ENCODE results near the gene NUDT6. TPM values are rescaled to one million over a fixed set of nuclear protein-coding genes. Genes with fewer than 3 reads are reported as not detected.

Gene NUDT6
- total RNA-seq, 1 donor from 2014 or later = 13.5 TPM

DNA sequence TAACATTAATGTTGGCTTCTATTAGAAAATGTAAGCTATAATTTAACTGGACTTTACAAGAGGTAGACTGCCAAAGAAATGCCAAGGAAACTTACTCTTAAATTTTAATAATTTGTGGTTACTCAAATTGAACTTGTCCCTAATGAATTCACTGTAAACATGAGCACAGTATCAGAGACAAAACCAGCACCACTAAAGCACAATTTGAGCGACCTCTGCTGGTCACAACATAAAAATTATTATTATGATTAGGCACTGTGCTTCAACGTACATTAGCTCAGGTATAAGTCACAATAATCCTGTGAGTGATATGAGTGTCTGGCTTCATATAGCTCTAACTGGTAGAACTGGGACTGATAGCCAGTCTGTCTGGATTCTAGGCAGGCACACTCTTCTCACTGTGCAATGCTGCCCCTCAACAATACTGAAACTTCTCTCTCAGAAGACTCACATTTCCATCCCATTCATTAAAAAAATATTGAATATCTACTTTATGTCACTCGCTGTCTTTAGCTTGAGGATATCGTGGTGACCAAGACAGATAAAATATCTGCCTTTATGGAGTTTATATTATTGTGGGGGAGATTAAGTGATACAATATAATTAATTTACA, 8.0 kb downstream of the NUDT6 start:
- DNase-seq (ENCODE audit: low read depth) = peak; percentile 67

DNA sequence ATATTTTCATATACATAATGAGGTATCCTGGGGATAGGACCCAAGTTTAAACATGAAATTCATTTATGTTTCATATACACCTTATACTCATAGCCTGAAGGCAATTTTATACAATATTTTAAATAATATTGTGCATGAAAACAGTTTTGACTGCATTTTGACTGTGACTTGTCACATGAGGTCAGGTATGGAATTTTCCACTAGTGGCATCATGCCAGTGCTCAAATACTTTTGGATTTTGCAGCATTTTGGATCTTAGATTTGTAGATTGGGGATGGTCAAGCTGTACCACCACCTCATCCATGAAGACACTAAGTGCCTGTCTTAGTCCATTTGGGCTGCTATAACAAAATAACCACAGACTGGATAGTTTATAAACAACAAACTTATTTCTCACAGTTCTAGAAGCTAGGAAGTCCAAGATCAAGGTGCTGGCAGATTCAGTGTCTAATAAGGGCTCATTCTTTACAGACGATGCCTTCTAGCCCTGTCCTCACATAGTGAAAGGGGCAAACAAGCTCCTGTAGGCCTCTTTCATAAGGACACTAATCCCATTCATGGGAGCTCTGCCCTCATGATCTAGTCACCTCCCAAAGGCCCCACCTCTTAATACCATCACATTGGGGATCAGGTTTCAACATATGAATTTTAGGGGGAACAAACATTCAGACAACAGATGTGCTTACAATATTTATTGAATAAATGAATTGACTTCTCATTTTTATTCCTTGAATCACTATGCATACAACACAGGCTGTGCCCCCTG, 9.4 kb downstream of the NUDT6 start:
- no peak for DNase-seq (ENCODE audit: low read depth)

DNA sequence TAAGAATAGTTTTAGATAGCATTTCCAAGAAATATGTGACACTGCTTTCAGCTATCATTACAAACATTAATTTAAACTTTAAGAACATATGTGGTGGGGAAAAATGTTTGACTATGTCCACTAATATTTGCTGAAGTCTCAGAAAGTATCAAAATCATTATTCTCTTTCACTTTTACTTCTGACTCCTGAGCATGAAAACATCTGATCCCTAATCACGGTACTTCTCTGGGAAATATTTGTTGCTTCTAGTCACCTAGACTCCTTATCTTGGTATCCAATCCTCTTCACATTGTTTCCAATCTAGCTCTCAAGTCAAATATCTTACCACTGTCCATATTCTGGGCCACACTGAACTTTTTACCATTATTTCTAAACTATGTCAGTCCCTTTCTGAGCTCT, 10.8 kb downstream of the NUDT6 start:
- DNase-seq (ENCODE audit: low read depth) = no peak

DNA sequence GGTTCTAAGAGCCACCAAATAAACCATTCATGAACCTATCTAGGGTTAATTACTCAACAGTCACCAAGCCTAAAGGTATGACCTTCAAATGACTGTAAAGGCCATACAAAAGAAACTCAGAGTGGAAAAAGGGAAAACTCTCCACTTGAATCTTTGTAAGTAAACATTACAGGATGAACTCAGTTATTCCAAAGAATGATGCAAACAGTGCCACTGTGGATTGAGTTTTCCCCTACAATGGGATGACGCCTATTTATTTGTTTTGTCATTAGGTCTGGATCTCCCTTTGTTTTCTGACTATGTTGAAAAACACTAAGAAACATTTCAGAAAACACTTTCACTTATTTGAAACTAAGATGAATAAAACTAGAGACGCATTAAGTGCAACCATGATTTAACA, 12.7 kb downstream of the NUDT6 start:
- DNase-seq (ENCODE audit: low read depth) = no peak

DNA sequence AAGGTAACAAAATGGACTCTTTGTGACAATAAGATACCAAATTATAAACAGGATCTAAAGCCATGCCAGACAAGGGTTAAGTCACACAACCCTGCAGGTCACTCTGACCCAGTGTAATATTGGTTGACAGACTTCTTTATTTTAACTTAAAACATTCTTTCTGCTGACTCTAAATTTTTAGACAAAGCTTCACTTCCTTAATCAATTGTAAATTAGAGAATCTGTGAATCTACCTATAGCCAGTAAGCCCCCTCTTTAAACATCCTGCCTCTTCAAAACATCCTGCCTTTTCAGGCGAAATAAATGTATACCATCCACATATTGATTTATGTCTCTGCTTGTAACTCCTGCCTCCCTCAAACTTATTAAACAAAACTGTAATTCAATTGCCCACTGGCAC, 14.2 kb downstream of the NUDT6 start:
- DNase-seq (ENCODE audit: low read depth) = no peak

DNA sequence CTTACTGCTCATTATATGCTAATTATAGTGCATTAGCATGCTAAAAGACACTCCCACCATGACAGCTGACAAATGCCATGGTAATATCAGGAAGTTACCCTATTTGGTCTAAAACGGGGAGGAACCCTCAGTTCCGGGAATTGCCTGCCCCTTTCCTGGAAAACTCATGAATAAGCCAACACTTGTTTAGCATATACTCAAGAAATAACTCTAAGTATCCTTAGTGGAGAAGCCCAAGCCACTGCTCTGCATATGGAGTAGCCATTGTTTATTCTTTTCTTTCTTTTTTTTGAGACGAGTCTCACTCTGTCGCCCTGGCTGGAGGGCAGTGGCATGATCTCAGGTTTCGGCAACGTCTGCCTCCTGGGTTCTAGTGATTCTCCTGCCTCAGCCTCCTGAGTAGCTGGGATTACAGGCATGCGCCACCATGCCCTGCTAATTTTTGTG, 15.5 kb downstream of the NUDT6 start:
- no peak for DNase-seq (ENCODE audit: low read depth)

DNA sequence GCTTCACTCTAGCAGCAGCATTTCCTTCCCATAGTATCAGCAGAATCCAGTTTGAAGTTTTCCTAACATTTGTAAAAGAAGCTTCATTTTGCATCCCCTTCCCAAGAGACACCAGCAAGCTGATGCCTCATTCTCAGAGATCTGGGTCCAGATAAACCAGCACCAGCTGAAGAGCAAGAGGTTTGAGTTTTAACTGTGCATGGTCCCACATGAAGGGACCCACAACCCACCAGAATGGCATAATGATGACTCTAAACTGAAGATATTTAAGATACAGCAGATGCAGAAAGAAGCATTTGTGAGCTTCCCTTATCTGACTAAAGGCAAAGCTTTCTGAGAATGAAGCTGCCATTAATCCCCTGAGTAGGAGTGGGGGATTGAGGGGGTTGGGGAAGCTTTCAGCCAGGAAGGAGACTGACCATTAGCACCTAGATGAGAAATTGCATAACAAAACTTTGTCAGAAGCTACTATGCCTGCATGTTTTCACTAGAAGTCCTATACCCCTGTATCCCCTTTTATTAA, 18.6 kb downstream of the NUDT6 start:
- no peak for DNase-seq (ENCODE audit: low read depth)

DNA sequence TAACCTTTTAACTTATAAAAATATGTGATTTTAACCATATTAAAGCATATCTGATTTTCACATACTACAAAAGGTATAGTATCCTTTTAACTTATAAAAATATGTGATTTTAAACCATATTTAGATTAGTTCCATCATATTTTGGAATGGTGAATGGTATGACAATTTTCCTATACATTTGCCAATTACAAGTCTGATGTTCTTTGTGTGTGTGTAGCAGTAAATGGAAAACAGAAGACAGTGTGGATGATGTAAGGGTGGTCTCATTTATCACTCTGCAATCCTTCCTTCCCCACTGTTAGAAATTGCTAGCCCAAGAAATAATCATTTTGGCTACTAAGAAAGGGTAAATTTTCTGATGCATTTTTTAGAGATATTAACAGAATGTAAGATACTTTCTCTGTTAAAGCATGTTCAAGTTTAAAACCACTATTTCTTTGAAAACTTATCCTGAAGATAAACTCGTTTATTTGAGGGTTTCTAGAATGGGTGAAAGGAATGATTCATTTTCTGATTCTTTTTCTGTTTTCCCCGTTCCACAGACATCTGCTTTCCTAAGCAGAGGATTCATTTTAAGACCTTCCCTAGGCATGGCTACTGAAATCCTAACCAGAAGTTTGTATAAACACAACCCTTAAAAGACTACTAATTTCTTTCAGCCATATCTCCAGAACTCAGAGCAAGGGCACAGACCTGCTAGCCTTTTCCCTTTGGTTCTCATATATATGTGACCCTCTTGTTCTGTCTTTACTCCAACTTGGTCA, 21.0 kb downstream of the NUDT6 start:
- no peak for DNase-seq (ENCODE audit: low read depth)

DNA sequence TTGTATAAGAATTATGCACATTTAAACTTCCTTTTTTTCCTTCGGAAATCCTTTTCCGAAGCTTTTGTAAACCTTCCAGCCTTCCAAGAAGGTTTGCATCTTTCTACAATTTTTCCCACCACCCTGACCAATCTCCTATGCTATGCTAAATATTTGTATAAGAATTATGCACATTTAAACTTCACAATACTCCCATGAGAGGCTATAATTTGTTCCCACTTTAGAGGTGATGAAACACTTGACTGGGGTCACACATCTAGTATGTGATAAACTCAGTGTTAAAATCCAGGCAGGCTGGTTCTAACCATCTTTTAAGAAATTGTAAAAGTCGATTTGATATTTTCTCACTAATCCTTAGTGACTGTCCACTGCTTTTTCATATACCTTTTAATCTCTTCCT, 22.1 kb downstream of the NUDT6 start:
- DNase-seq (ENCODE audit: low read depth) = no peak

DNA sequence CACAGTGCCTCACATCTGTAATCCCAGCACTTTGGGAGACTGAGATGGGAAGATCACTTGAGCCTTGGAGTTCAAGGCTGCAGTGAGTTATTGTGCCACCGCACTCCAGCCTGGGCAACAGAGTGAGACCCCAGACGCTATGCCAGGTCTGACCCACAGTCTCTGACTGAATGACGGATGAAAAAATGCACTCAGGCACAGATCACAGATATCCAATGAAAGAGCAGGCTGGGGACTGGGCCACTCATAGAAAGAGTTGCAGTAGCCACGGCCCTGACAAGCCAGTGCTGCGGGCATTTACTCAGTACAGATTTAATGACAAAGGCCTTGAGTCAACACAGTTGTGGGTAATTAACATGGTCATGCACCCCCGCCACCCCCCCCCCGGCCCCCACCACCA, 22.7 kb downstream of the NUDT6 start:
- no peak for DNase-seq (ENCODE audit: low read depth)

DNA sequence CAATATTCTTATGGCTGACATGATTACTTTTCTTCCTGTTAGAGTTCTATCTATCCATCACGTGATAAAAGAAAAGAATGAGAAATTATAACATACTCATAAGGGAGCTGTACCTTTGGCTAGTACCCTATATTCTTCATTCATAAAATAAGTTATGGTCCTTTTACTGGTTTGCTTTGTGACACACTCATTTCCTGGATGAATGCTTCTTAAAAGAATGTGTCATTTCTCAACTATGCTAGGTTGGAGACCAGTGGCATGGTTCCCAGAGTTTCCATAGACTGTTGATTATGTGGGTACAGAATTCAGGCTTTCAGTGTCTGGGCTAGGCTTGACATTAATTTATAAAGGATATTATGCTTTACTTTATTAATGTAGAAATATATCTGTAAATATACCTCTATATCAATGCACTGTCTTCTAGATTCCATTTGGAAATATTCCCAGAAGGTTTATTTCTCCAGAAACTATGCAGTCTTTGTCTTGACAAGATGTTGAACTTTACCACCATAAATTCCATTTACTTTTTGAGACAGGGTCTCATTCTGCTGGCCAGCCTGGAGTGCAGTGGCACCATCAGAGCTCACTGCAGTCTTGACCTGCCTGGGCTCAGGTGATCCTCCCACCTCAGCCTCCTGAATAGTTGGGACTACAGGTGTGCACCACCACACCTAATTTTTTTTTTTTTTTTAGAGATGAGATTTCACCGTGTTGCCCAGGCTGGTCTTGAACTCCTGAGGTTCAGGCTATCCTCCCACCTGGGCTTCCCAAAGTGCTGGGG, 23.8 kb downstream of the NUDT6 start:
- DNase-seq (ENCODE audit: low read depth) = peak; percentile 60

DNA sequence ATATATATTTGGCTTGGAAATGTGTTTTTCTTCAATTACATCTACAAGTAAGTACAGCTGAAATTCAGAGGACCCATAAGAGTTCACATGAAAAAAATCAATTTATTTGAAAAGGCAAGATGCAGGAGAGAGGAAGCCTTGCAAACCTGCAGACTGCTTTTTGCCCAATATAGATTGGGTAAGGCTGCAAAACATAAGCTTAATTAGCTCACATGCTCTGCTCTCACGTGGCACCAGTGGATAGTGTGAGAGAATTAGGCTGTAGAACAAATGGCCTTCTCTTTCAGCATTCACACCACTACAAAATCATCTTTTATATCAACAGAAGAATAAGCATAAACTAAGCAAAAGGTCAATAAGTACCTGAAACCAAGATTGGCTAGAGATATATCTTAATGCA, 26.1 kb downstream of the NUDT6 start:
- DNase-seq (ENCODE audit: low read depth) = no peak

DNA sequence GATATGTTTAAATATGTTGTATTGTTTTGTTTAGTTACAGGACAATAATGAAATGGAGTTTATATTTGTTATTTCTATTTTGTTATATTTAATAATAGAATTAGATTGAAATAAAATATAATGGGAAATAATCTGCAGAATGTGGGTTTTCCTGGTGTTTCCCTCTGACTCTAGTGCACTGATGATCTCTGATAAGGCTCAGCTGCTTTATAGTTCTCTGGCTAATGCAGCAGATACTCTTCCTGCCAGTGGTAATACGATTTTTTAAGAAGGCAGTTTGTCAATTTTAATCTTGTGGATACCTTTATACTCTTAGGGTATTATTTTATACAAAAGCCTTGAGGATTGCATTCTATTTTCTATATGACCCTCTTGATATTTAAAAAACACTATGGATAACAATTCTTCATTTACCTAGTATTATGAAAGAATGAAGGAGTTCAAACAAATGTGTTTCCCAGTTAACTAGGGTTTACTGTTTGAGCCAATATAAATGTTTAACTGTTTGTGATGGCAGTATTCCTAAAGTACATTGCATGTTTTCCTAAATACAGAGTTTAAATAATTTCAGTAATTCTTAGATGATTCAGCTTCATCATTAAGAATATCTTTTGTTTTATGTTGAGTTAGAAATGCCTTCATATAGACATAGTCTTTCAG, 26.9 kb downstream of the NUDT6 start:
- no peak for DNase-seq (ENCODE audit: low read depth)

DNA sequence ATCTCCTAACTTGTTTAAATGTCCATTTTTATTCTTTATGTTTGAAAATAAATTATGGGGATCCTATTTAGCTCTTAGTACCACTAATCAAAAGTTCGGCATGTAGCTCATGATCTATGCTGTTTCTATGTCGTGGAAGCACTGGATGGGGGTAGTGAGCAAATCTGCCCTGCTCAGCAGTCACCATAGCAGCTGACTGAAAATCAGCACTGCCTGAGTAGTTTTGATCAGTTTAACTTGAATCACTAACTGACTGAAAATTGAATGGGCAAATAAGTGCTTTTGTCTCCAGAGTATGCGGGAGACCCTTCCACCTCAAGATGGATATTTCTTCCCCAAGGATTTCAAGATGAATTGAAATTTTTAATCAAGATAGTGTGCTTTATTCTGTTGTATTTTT, 27.6 kb downstream of the NUDT6 start:
- no peak for DNase-seq (ENCODE audit: low read depth)

DNA sequence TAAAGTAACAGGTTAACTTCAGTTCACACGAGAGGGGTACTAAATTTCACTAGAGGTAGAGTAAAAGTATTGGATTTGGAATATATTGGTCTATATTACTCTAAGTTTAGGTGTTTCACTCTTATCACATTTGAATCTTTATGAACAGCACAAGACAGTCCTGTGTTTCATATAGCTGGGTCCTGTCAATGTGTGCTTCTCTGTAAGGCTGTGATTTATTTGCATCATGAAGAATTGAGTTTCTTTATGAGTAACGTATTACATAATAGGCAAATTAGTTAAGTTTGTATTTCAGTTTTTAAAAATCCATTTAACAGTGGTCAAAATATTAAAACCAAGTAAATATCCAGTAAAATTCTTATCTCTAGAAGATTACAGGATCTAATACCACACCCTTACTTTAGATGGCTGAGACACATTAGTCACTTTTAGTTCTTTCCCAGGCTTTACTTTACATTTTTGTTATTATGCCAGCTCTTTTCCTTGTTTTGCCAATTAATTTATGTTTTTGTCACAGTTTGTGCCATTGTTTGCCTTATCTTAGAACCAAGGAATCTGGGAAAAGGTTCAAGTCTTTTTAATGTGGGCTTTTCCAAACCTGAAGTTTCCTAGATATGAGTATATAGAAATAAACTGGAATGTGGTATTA, 32.1 kb downstream of the NUDT6 start:
- no peak for DNase-seq (ENCODE audit: low read depth)

DNA sequence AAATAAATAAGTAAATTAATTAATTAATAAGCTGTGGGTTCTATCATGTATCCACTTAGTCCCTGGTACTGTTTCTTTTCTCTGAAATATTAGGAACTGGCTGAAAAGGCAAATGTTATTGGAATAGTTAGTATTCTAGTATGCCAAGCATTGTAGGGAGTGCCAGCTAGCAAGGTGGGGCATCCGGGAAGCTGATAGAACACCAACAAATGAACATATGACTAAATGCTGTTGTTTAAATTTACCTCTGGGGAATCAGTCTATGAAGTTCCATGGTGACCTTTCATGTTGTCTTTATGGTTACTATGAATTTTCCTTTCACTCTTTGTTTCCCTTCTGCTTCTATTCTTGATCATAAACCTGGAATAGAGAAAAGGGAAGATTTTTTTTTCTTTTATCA, 32.7 kb downstream of the NUDT6 start:
- no peak for DNase-seq (ENCODE audit: low read depth)

DNA sequence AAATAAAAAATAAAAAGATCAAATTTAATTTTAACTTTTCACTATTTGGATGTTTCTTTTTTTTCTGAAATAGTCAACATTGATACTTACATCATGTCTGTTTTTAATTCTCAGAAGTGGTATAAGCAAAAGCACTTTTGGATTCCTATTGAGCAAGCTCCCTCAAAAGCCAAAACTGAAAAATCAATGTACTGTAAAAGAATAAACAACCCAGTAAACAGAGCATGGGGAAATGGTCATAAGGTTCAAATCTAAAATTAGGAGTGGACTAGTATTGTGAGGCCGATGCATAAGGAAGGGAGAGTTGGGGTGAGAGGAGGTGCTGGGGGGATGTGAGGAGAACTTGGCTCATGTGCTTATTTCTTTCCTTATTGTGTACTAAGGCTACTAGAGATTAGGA, 37.9 kb downstream of the NUDT6 start:
- no peak for DNase-seq (ENCODE audit: low read depth)

DNA sequence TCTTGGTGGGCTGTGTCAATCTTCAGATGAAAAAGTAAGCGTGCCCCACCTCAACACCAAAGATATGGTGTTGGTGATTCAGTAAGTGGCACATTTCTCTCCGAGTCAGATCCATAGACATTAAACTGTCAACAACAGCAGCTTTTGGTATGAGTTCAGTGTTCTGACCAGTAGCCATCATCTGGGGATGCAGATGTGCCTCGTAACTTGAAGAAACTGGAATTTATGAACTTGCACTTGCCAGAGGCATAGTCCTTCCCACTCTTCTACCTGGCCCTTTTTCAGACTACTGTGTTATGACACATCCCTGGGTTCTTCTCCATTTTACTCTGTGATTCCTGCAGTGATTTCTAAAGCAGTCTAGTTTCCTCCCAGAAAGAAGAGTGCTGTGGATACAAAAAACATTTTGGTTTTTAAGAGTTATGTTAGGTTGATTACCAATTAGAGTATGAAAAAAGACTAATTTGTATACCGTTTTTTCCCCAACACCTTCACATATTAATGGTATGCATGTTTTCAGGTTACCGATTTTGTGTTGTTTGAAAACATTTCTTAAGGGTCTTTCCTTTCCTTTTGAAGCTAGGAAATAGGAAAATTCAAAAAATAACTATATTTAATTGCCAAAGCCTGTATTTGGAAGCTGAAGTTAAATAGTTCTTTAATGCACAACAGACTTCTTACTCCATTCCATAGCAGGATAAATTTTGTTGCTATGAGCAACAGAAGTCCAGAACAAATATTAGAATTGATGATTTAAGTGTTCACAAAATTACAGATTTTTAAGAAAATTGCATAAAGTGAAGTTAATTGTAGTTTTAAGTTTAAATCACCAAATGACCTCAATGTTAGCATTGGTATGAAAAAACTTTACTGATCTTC, 39.3 kb downstream of the NUDT6 start:
- DNase-seq (ENCODE audit: low read depth) = no peak

DNA sequence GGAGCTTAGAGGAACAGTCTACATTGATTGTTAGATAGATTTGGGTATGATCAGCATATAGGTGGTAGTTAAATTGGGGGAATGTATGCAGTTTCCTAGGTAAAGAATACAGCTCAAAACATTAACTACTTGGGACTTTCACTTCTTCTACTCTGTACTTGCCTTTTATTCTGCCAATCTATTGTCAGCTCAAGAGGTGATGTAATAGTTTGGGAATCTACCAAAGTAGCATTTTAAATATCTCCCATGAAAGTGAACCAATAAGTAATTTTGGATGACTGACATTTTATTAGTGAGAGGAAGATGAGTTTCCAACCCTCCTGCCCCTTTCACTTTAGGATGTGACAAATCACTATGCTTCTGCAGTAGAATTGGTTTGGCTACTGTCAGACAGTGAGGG, 43.4 kb downstream of the NUDT6 start:
- no peak for DNase-seq (ENCODE audit: low read depth)
